ENCODE data around the gene DCHS1.

Gene DCHS1

DNA sequence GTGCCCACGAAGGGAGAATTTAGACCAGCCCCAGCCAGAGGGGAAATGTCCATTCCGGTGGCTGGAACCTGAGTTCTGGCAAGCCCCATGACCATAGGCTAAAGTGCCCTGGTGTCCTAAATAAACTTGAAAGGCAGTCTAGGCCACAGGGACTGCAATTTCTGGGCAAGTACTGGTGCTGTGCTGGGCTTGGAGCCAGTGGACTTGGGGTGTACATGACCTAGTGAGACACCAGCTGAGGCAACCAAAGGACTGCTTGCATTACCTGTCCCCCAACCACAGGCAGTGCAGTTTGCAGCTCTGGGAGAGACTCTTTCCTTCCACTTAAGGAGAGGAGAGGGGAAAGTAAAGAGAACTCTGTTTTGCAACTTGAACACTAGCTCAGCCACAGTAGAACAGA, 75.9 kb downstream of the DCHS1 start:
- DNase-seq = no peak

DNA sequence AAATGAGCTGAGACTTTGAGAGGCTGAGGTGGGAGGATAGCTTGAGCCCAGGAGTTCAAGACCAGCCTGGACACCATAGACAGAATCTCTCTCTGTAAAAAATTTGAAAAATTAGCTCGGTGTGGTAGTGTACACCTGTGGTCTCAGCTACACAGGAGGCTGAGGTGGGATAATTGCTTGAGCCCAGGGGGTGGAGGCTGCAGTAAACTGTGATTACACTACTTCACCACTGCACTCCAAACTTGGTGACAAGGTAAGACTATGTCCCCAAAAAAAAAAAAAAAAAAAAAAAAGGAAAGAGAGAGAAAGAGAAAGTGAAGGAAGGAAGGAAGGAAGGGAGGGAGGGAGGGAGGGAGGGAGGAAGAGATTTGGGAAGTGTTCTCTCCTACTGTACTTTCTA, 77.5 kb downstream of the DCHS1 start:
- no peak for DNase-seq

DNA sequence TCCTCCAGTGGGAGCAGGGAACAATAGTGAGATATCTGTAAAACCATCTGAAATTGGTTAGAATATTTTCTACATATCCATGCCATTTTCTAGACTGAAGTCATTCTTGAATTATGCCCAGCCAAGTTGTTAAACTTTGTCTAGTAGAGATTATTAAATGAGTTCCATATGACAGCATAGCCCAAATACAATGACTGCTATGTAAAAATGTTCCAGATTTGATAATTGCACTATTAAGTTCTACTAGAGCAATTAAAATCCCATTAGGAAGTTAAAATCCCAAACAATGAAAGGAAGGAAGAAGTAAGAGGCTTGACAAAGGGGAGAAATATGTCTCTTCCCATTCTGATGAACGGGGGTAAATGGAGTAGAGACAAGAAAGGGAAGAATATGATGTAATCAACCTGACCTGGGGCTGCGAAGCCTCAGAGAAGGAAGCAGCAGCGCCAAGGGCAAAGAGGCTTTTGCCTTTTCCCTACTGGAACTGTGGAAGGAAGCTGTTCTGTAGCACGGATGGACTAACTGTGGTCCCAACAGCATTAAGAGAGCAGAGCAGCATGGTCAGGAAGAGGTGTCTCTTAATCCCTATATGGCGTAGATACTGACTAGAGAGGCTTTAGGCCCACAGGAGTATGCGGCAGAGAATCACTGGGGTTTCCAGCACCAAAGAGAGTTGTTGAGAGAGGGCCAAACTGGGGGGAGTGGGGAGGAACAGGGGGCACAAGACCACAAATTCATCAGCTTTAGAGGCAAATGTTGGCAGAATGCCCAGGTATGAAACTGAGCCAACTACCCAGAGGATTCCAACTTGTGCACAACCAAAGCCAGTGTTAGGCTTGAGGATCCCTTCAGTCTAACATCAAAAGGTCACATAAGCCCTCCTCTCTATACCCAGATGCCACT, 78.9 kb downstream of the DCHS1 start:
- DNase-seq = no peak

DNA sequence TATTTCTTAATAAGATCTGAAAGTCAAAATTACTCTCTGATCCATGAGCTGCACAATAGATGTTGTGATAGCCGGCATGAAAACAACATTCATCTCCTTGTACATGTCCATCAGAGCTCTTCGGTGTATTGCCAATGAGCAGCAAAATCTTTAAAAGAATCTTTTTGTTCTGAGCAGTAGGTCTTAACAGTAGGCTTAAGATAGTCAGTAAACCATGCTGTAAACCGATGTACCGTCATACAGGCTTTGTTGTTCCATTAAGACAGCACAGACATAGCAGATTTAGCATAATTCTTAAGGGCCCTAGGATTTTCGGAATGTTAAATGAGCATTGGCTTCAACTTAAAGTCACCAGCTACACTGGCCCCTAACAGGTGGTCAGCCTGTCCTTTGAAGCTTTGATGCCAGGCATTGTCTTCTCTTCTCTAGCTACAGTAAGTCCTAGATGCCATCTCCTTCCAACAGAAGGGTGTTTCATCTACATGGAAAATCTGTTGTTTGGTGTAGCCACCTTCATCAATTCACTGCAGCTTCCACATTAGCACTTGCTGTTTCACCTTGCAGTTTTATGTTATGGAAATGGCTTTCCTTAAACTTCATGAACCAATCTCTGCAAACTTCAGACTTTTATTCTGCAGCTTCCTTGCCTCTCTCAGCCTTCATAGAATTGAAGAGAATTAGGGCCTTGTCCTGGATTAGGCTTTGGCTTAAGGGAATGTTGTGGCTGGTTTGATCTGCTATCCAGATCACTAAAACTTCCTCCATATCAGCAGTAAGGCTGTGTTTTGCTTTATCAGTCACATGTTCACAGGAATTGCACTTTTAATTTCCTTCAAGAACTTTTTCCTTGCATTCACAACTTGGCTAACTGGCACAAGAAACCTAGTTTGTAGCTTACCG, 80.5 kb downstream of the DCHS1 start:
- DNase-seq = no peak

DNA sequence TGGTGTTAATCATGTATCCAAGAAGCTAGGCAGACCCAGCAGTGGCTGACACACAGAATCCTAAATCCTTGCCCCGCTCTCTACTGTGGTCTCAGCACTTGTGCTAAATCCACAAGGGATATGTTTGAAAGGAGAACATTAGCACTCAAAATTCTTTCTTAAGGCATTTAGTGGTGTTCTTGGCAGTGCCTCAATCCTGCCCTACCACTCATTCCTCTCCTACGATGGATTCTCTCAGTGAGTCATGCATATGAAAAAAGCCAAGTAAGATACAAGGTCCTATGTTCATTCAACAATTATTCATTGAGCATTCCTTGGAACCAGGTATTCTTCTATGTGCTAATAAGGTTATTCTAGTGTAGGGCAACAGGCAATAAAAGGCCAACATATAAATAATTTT, 83.4 kb downstream of the DCHS1 start:
- no peak for DNase-seq

DNA sequence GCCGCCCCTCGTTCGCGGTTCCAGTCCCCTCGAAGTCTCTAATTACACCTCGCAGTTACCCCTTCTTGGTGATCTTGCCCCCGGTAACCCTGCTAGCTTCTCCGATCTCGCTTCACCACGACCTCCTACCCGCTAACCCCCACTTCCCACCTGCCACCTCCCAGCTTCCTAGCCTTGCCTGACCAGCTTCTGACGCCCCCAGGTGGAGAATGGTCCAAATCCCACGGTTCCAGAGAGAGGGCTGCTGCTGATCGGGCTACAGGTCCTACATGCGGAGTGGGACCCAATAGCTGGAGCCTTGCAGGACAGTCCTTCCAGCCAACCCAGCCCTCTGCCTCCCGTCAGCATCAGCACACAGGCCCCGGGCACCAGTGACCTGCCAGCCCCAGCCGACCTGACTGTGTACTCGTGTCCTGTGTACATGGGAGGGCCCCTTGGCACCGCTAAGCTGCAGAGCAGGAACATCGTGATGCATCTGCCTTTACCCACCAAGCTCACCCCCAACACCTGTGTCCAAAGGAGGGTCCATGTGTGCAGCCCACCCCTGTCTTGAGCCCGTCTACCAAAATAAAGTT, 84.1 kb downstream of the DCHS1 start:
- DNase-seq = no peak
